Neuronal stem cell (in vitro differentiated cells): ENCODE data around the gene KANSL1.

Experiments used
- DNase-seq: peaks from one replicate; pipeline ENCODE4 v3.0.0-alpha.2; 2013; ENCODE audit warnings: low spot score
- H2AFZ ChIP-seq: one replicate; pipeline ENCODE4 v1.6.1; 2013; ENCODE audit warnings: mild to moderate bottlenecking, low read length, inconsistent platforms
- H2AK5ac ChIP-seq: 2 replicates; pipeline ENCODE4 v1.6.1; 2013; ENCODE audit warnings: low read depth, mild to moderate bottlenecking, inconsistent platforms, low read length, moderate library complexity, mixed read lengths
- H2BK120ac ChIP-seq: 2 replicates; pipeline ENCODE4 v1.6.1; 2013; ENCODE audit warnings: low read depth, mild to moderate bottlenecking, inconsistent platforms, low read length, moderate library complexity, mixed read lengths
- H2BK12ac ChIP-seq: one replicate; pipeline ENCODE4 v1.6.1; 2013; ENCODE audit warnings: low read length, inconsistent platforms
- H2BK15ac ChIP-seq: 2 replicates; pipeline ENCODE4 v1.6.1; 2013; ENCODE audit warnings: mild to moderate bottlenecking, low read length, inconsistent platforms, mixed read lengths
- H2BK5ac ChIP-seq: one replicate; pipeline ENCODE4 v1.6.1; 2013; ENCODE audit warnings: inconsistent platforms, mild to moderate bottlenecking, low read length, moderate library complexity
- H3K14ac ChIP-seq: one replicate; pipeline ENCODE4 v1.6.1; 2013; ENCODE audit warnings: low read length, inconsistent platforms
- H3K18ac ChIP-seq: 2 replicates; pipeline ENCODE4 v1.6.1; 2013; ENCODE audit warnings: low read length, inconsistent platforms
- H3K23ac ChIP-seq: 2 replicates; pipeline ENCODE4 v1.6.1; 2013; ENCODE audit warnings: low read depth, mild to moderate bottlenecking, mixed read lengths, low read length, inconsistent platforms; ENCODE audit not compliant: poor library complexity
- H3K27ac ChIP-seq: replicated peaks from 3 replicates; pipeline ENCODE4 v1.5.1; 2013; ENCODE audit warnings: low read length, inconsistent platforms
- H3K27me3 ChIP-seq, 3 experiments: 2 replicates each; pipeline ENCODE4 v1.6.1; 2013; ENCODE audit warnings: low read length in 3 of 3, mild to moderate bottlenecking in 2 of 3, inconsistent platforms in 1 of 3, low read depth in 1 of 3, mixed read lengths in 1 of 3, moderate library complexity in 1 of 3; ENCODE audit not compliant: control insufficient read depth in 3 of 3, insufficient read depth in 3 of 3
- H3K36me3 ChIP-seq, 2 donors: replicated peaks in 1 of 2; 2 replicates each; pipeline ENCODE4 v1.6.1; 2013; ENCODE audit warnings: low read length in 2 of 2; ENCODE audit not compliant: control insufficient read depth in 2 of 2, insufficient read depth in 2 of 2
- H3K4ac ChIP-seq: 2 replicates; pipeline ENCODE4 v1.6.1; 2013; ENCODE audit warnings: inconsistent platforms, mild to moderate bottlenecking, low read length, moderate library complexity
- H3K4me1 ChIP-seq, 2 donors: 1 replicate in 1 of 2; 2 replicates in 1 of 2; pipeline ENCODE4 v1.6.1; 2013; ENCODE audit warnings: low read length in 2 of 2, low read depth in 1 of 2; ENCODE audit not compliant: control insufficient read depth in 2 of 2, insufficient read depth in 1 of 2
- H3K4me2 ChIP-seq: one replicate; pipeline ENCODE4 v1.6.1; 2013; ENCODE audit warnings: mild to moderate bottlenecking, low read length, inconsistent platforms; ENCODE audit not compliant: insufficient read depth, poor library complexity, severe bottlenecking
- H3K4me3 ChIP-seq, 2 donors: 2 replicates each; pipeline ENCODE4 v1.5.1; 2013; ENCODE audit warnings: low read length in 2 of 2, mild to moderate bottlenecking in 2 of 2, inconsistent platforms in 1 of 2, moderate library complexity in 1 of 2
- H3K79me1 ChIP-seq: one replicate; pipeline ENCODE4 v1.6.1; 2013; ENCODE audit warnings: low read depth, mild to moderate bottlenecking, inconsistent platforms, low read length, moderate library complexity
- H3K9ac ChIP-seq: one replicate; pipeline ENCODE4 v1.6.1; 2013; ENCODE audit warnings: mild to moderate bottlenecking, low read depth, low read length, inconsistent platforms; ENCODE audit not compliant: poor library complexity
- H3K9me3 ChIP-seq, 2 donors: replicated peaks in 1 of 2; 2 replicates each; pipeline versions ENCODE3 to v1.6.1; 2013; ENCODE audit warnings: low read length in 2 of 2, mild to moderate bottlenecking in 2 of 2, inconsistent platforms in 1 of 2, low read depth in 1 of 2, mixed read lengths in 1 of 2, moderate library complexity in 1 of 2; ENCODE audit not compliant: control insufficient read depth in 2 of 2, insufficient read depth in 1 of 2
- H4K8ac ChIP-seq: one replicate; pipeline ENCODE4 v1.6.1; 2013; ENCODE audit warnings: low read depth, mild to moderate bottlenecking, inconsistent platforms, low read length, moderate library complexity
- H4K91ac ChIP-seq: one replicate; pipeline ENCODE4 v1.6.1; 2013; ENCODE audit warnings: low read length, low read depth, mild to moderate bottlenecking, inconsistent platforms; ENCODE audit not compliant: poor library complexity
- WGBS, 2 donors: extraction: QIAGEN DNeasy Blood & Tissue Kit; methylation state at CpG; one replicate each; pipeline ENCODE4 v1.1.7; 2013; ENCODE audit warnings: missing lambda C conversion rate in 2 of 2, mixed read lengths in 1 of 2; ENCODE audit not compliant: insufficient read length in 2 of 2, insufficient replicate concordance in 1 of 2; ENCODE audit errors: extremely low coverage in 2 of 2; 5-methylcytosine and 5-hydroxymethylcytosine counted together

The KANSL1 gene

GRCh38 chr17:46049656-46050055 is 143.6 kb downstream of the KANSL1 start:
- H3K9me3 ChIP-seq, result no peaks in the 10 kb centered on the region
- H3K4me1 ChIP-seq, result no peaks in the 10 kb centered on the region
- no peak overlapping the region for H3K4ac ChIP-seq
- H3K18ac ChIP-seq, result no peak overlapping the region
- WGBS, 2 donors, result no CpG with 5 or more reads among the region's 5 CpGs
- no peak overlapping the region for H2BK15ac ChIP-seq
- no peak for DNase-seq
- no peaks in the 10 kb centered on the region for H3K27me3 ChIP-seq
- H2BK12ac ChIP-seq, result no peak overlapping the region
- no peaks in the 10 kb centered on the region for H3K79me1 ChIP-seq
- H3K14ac ChIP-seq, result no peak overlapping the region
- no peak overlapping the region for H4K91ac ChIP-seq
- no peak overlapping the region for H3K9ac ChIP-seq
- no peak overlapping the region for H4K8ac ChIP-seq
- no peak overlapping the region for H3K4me2 ChIP-seq
- H2BK120ac ChIP-seq, result no peak overlapping the region
- H2AK5ac ChIP-seq, result no peak overlapping the region
- H3K36me3 ChIP-seq, result peaks cover 24 to 90% of the 10 kb centered on the region in 2 donors
- no peak overlapping the region for H3K23ac ChIP-seq
- no peak overlapping the region for H2AFZ ChIP-seq
- H3K27ac ChIP-seq, result no peak overlapping the region
- no peak overlapping the region for H2BK5ac ChIP-seq
- no peak overlapping the region for H3K4me3 ChIP-seq

- Histone ChIP-seq H3K4ac (no peak overlapping the region), H2BK15ac (no peak overlapping the region), H3K9ac (no peak overlapping the region), H3K4me1 (peaks cover under 1 to 4% of the 10 kb centered on the region in 2 donors), H4K91ac (no peak overlapping the region), H3K14ac (no peak overlapping the region), H3K79me1 (no peaks in the 10 kb centered on the region), H3K27me3 (no peaks in the 10 kb centered on the region), H3K4me3 (no peak overlapping the region), H2BK12ac (no peak overlapping the region), H3K9me3 (no peaks in the 10 kb centered on the region), H3K23ac (no peak overlapping the region), H3K4me2 (no peak overlapping the region), H4K8ac (no peak overlapping the region), H2AK5ac (no peak overlapping the region), H3K36me3 (peaks cover 24 to 96% of the 10 kb centered on the region in 2 donors), H2AFZ (no peak overlapping the region), H2BK5ac (no peak overlapping the region), H3K27ac (no peak overlapping the region), H3K18ac (no peak overlapping the region), H2BK120ac (no peak overlapping the region)
- DNase-seq, result no peak
- WGBS, 2 donors, result no CpG with 5 or more reads among the region's 8 CpGs
Measured at GRCh38 chr17:46047856-46048255, 145.4 kb downstream of the KANSL1 start.

GRCh38 chr17:46047398-46047797 is 145.8 kb downstream of the KANSL1 start:
- Histone ChIP-seq H3K4ac (no peak overlapping the region), H3K27me3 (no peaks in the 10 kb centered on the region), H2AK5ac (no peak overlapping the region), H4K8ac (no peak overlapping the region), H2BK15ac (no peak overlapping the region), H3K4me1 (peaks cover 3 to 4% of the 10 kb centered on the region in 2 donors), H2BK12ac (no peak overlapping the region), H2BK5ac (no peak overlapping the region), H3K4me2 (no peak overlapping the region), H3K23ac (no peak overlapping the region), H2AFZ (no peak overlapping the region), H2BK120ac (no peak overlapping the region), H3K9ac (no peak overlapping the region), H3K18ac (no peak overlapping the region), H3K14ac (no peak overlapping the region), H4K91ac (no peak overlapping the region), H3K4me3 (no peak overlapping the region), H3K36me3 (peaks cover 24 to 97% of the 10 kb centered on the region in 2 donors), H3K27ac (no peak overlapping the region), H3K9me3 (no peaks in the 10 kb centered on the region), H3K79me1 (no peaks in the 10 kb centered on the region)
- no CpG with 5 or more reads among the region's 5 CpGs for WGBS, 2 donors
- DNase-seq, result no peak

- H2BK5ac ChIP-seq, result no peak overlapping the region
- WGBS, 2 donors, result no CpG with 5 or more reads among the region's 1 CpG
- no peak overlapping the region for H4K8ac ChIP-seq
- no peaks in the 10 kb centered on the region for H3K9me3 ChIP-seq
- no peak overlapping the region for H3K23ac ChIP-seq
- H3K4me2 ChIP-seq, result no peak overlapping the region
- no peak overlapping the region for H2AK5ac ChIP-seq
- no peak overlapping the region for H2AFZ ChIP-seq
- H2BK12ac ChIP-seq, result no peak overlapping the region
- DNase-seq, result no peak
- H3K9ac ChIP-seq, result no peak overlapping the region
- H2BK15ac ChIP-seq, result no peak overlapping the region
- H3K36me3 ChIP-seq, result peaks cover 24 to 97% of the 10 kb centered on the region in 2 donors
- H3K79me1 ChIP-seq, result no peaks in the 10 kb centered on the region
- no peak overlapping the region for H3K4me3 ChIP-seq
- no peak overlapping the region for H3K27ac ChIP-seq
- no peak overlapping the region for H4K91ac ChIP-seq
- no peaks in the 10 kb centered on the region for H3K27me3 ChIP-seq
- peaks cover 3 to 4% of the 10 kb centered on the region in 2 donors for H3K4me1 ChIP-seq
- no peak overlapping the region for H3K18ac ChIP-seq
- H3K14ac ChIP-seq, result no peak overlapping the region
- H2BK120ac ChIP-seq, result no peak overlapping the region
- no peak overlapping the region for H3K4ac ChIP-seq
Measured at GRCh38 chr17:46046957-46047356, 146.3 kb downstream of the KANSL1 start.
